Nephron progenitor cell (in vitro differentiated cells): ENCODE data around the gene MAPK1.
"Not testable (repeated sequence)": the region's sequence is repeated elsewhere in the genome, so short reads cannot be mapped to it uniquely, and the experiment has no call there.

Experiments
- DNase-seq: peaks from one replicate; pipeline ENCODE4 v3.0.0; 2021
- H3K27ac Mint-ChIP-seq: 2 replicates; pipeline ENCODE4 v1.8.0; 2021; ENCODE audit warnings: mild to moderate bottlenecking, moderate library complexity, mixed read lengths
- H3K27me3 Mint-ChIP-seq: 2 replicates; pipeline ENCODE4 v1.8.0; 2021; ENCODE audit warnings: mild to moderate bottlenecking, low read depth, mixed read lengths; ENCODE audit not compliant: poor library complexity
- H3K36me3 Mint-ChIP-seq: 2 replicates; pipeline ENCODE4 v1.8.0; 2021; ENCODE audit warnings: low read depth, mixed read lengths
- H3K4me1 Mint-ChIP-seq: 2 replicates; pipeline ENCODE4 v1.8.0; 2021; ENCODE audit warnings: mixed read lengths
- H3K4me3 Mint-ChIP-seq: 2 replicates; pipeline ENCODE4 v1.8.0; 2021; ENCODE audit warnings: mild to moderate bottlenecking, moderate library complexity, mixed read lengths
- H3K9me3 Mint-ChIP-seq: 2 replicates; pipeline ENCODE4 v1.8.0; 2021; ENCODE audit warnings: mild to moderate bottlenecking, moderate library complexity, mixed read lengths
- TF ChIP-seq, protein P1 (sequence below): fragments of 200-600 bp; sonication (generic); IDR thresholded peaks from 2 replicates; pipeline ENCODE4 v1.5.0; 2021; ENCODE audit warnings: antibody characterized with exemption

The MAPK1 gene

DNA sequence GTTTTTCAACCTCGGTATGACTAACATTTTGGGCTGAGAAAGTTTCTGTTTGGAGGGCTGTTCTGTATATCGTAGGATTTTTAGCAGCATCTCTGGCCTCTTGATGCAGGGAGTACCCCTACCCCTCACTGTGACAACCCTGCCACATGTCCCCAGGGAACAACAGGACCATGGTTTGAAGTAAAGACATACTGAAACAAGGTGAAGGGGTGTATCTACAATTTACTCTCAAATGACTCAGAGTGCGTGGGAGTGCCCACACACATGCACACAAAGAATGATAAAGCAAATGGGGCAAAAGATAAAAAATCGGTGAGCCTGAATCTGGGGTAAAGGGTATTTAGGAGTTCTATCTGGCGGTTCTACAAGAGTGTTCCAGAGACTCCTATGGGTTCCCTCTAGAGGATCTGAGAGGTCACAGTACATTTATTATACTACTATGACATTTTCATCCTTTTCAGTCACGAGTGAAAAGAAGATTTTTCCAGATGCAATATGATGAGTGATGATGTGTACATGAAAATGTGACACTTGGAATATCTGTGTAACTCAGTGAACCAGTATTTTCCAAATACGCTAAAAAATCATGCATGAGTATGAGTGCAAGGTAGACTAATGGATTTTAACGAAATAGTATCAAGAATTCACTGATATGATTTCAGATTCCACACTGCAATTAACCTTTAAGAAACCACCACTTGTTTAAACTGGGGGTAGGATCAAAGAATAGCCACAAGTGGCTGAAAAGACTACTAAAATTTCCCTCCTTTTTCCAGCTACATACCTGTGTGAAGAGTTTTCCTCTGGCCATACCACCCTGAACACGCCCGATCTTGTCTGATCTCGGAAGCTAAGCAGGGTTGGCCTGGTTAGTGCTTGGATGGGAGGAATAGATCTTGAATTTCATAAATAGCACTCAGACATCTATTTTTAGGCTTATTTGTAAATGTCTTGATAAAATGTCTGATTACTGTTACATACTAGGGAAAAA, 75.5 kb downstream of the MAPK1 start:
- TF ChIP-seq, protein P1, sequence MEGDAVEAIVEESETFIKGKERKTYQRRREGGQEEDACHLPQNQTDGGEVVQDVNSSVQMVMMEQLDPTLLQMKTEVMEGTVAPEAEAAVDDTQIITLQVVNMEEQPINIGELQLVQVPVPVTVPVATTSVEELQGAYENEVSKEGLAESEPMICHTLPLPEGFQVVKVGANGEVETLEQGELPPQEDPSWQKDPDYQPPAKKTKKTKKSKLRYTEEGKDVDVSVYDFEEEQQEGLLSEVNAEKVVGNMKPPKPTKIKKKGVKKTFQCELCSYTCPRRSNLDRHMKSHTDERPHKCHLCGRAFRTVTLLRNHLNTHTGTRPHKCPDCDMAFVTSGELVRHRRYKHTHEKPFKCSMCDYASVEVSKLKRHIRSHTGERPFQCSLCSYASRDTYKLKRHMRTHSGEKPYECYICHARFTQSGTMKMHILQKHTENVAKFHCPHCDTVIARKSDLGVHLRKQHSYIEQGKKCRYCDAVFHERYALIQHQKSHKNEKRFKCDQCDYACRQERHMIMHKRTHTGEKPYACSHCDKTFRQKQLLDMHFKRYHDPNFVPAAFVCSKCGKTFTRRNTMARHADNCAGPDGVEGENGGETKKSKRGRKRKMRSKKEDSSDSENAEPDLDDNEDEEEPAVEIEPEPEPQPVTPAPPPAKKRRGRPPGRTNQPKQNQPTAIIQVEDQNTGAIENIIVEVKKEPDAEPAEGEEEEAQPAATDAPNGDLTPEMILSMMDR, result no peak
- Mint-ChIP-seq H3K9me3 (no peaks in the 10 kb centered on the region), H3K27ac (peak overlapping the region; percentile 30), H3K36me3 (peaks cover 40% of the 10 kb centered on the region), H3K27me3 (no peaks in the 10 kb centered on the region), H3K4me3 (no peak overlapping the region), H3K4me1 (no peaks in the 10 kb centered on the region)
- no peak for DNase-seq

DNA sequence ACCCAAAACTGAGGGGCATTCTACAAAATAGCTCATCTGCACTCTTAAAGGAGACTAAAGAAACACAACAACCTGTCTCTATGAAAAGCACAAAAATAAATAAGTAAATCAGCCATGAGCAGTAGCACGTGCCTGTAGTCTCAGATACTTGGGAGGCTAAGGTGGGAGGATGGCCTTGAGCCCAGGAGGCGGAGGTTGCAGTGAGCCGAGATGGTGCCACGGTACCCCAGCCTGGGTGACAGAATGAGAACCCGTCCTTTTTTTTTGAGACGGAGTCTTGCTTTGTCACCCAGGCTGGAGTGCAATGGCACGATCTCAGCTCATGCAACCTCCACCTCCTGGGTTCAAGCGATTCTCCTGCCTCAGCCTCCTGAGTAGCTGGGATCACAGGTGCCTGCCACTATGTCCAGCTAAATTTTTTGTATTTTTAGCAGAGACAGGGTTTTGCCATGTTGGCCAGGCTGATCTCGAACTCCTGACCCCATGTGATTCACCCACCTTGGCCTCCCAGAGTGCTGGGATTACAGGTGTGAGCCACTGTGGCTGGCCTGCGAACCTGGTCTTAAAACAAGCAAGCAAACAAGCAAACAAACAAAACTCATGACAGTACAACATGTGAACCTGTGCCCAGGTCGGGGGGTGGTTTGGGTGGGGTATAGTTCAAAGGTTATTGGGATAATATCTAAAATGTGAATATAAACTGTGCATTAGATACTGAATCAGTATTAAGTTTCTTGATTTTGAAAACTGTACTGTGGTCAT, 76.4 kb downstream of the MAPK1 start:
- DNase-seq, H3K27me3 Mint-ChIP-seq, H3K9me3 Mint-ChIP-seq, H3K4me3 Mint-ChIP-seq, H3K4me1 Mint-ChIP-seq: not testable (repeated sequence)
- Mint-ChIP-seq H3K36me3 (peaks cover 36% of the 10 kb centered on the region), H3K27ac (peak overlapping the region; percentile 30)

DNA sequence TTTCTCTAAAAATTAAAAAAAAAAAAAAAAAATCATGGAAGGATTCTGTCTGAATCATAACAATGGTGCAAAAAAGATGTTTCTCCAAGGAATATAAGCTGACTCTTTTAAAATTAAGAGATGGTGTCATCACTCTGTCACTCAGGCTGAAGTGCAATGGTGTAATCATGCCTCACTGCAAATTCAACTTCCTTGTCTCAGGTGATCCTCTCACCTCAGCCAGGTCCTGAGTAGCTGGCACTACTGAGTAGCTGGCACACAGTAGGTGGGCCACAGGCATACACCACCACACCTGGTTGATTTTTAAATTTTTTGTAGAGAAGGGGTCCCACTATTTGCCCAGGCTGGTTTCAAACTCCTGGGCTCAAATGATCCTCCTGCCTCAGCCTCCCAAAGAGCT, 77.1 kb downstream of the MAPK1 start:
- Mint-ChIP-seq H3K27ac (no peak overlapping the region), H3K9me3 (no peaks in the 10 kb centered on the region), H3K4me1 (no peaks in the 10 kb centered on the region), H3K27me3 (no peaks in the 10 kb centered on the region), H3K4me3 (no peak overlapping the region), H3K36me3 (peaks cover 37% of the 10 kb centered on the region)
- TF ChIP-seq, protein P1, result no peak
- DNase-seq, result no peak

DNA sequence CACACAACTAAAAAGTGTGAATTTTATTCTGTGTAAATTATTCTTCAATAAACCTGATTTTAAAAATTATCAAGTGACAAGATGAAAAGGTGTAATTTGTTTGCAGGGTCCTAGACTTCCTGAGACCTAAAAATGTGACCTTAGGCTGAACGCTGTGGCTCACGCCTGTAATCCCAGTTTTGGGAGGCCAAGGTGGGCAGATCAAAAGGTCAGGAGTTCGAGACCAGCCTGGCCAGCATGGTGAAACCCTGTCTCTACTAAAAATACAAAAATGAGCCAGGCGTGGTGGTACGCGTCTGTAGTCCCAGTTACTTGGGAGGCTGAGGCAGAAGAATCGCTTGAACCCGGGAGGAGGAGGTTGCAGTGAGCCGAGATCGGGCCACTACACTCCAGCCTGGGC, 79.9 kb downstream of the MAPK1 start:
- DNase-seq, H3K27ac Mint-ChIP-seq, H3K4me1 Mint-ChIP-seq, H3K9me3 Mint-ChIP-seq, H3K4me3 Mint-ChIP-seq, H3K27me3 Mint-ChIP-seq: not testable (repeated sequence)
- peaks cover 52% of the 10 kb centered on the region for H3K36me3 Mint-ChIP-seq

DNA sequence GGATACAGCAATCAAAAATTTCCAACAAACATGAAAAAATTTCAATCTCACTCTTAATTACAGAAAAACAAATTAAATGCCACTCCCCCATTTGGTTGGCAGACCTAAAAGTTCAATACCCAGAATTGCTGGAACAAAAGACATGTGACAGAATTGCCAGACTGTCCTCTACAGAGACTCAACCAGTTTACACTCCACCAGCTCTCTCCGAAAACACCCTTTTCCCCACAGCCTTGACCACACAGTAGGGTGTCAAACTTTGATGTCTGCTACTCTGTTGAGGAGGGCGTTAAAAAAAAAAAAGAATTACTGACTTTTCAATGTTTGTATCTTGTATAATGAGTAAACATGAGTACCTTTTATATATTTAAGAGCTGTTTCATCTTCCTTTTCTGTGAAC, 87.2 kb downstream of the MAPK1 start:
- DNase-seq, result no peak
- H3K4me1 Mint-ChIP-seq, result no peaks in the 10 kb centered on the region
- no peaks in the 10 kb centered on the region for H3K9me3 Mint-ChIP-seq
- peaks cover 57% of the 10 kb centered on the region for H3K36me3 Mint-ChIP-seq
- TF ChIP-seq, protein P1, result no peak
- H3K27me3 Mint-ChIP-seq, result peaks cover 2% of the 10 kb centered on the region
- H3K27ac Mint-ChIP-seq, result peak overlapping the region; percentile 11
- no peak overlapping the region for H3K4me3 Mint-ChIP-seq

DNA sequence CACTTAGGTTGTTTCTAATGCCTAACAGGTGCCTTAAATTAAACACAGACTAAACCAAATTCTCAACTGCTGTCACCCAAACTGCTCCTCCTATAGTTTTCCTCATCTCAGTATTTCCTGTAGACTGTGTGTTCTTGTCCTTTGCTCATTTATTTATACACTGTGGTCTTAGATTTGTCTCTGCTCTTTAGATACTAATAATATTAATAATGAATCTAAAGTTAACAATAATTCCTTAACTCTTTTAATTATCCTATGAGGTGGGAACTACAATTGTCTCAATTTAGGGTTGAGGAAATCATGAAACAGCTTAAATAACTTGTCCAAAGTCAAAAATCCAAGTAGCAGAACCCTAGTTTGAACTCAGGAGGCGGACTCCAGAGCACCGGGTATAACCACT, 88.0 kb downstream of the MAPK1 start:
- TF ChIP-seq, protein P1, result no peak
- peaks cover 2% of the 10 kb centered on the region for H3K27me3 Mint-ChIP-seq
- H3K4me3 Mint-ChIP-seq, result no peak overlapping the region
- no peak for DNase-seq
- H3K36me3 Mint-ChIP-seq, result peaks cover 57% of the 10 kb centered on the region
- no peaks in the 10 kb centered on the region for H3K4me1 Mint-ChIP-seq
- no peaks in the 10 kb centered on the region for H3K9me3 Mint-ChIP-seq
- H3K27ac Mint-ChIP-seq, result no peak overlapping the region
